Measurements from ENCODE around the gene XRN2.

DNA sequence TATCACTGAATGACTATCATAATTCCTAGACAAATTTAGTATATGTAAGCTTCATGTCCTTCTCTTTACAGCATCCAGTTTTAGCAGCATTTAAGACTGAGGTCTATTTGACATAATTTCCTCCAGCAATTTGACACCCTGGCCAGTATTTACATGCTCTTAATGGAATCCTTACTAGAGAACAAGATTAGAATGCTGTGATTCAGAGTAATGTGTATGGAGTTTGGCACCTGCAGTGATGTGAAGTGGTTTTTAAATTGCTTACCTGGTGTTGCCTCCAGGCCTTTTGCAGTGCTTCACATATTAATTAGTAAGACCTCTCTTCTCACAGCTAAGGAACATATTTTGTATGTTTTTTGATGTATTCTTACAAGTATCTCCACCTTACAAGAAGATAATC is 84.4 kb downstream of the XRN2 start:
- no peak for TF ChIP-seq CTCF (IDR thresholded peaks at IDR 0.05; ENCODE audit: low read depth, low read length)
- TF ChIP-seq, protein P1, sequence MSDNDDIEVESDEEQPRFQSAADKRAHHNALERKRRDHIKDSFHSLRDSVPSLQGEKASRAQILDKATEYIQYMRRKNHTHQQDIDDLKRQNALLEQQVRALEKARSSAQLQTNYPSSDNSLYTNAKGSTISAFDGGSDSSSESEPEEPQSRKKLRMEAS (IDR thresholded peaks at IDR 0.05; ENCODE audit: low read depth, low read length): no peak

All from NB4 (cell line).